GM12878 (cell line): ENCODE data around the gene NDUFV1. TPM values are rescaled to one million over a fixed set of nuclear protein-coding genes. Genes with fewer than 3 reads are reported as not detected.
A peak's percentile ranks its signal among the peaks of the same experiment; 100 is the strongest.

Source experiments
- CHD4 ChIP-seq: fragments of 200-600 bp; sonication (generic); IDR thresholded peaks from 2 replicates; pipeline ENCODE4 v1.6.1; 2016; ENCODE audit warnings: mild to moderate bottlenecking
- CREM ChIP-seq: IDR thresholded peaks from 2 replicates; pipeline ENCODE4 v1.6.1; 2014; ENCODE audit warnings: antibody characterized with exemption, low read depth
- EGR1 ChIP-seq, 2 experiments: IDR thresholded peaks; 1 replicate in 1 of 2; 2 replicates in 1 of 2; pipeline ENCODE4 v1.6.1; 2011 to 2012; ENCODE audit warnings: low read depth in 2 of 2, low read length in 2 of 2, borderline replicate concordance in 1 of 2, mild to moderate bottlenecking in 1 of 2, moderate library complexity in 1 of 2
- ELK1 ChIP-seq: IDR thresholded peaks from 2 replicates; pipeline ENCODE4 v1.6.1; 2012; ENCODE audit warnings: low read depth, low read length, improper control_type of control experiment
- FOXK2 ChIP-seq: fragments of 450-650 bp; IDR thresholded peaks from 2 replicates; pipeline ENCODE4 v1.6.1; 2017; ENCODE audit warnings: mild to moderate bottlenecking, moderate library complexity
- GATAD2B ChIP-seq: fragments of 450-650 bp; conservative IDR thresholded peaks from 2 replicates; pipeline ENCODE4 v1.6.1; 2017; ENCODE audit warnings: low read depth, mild to moderate bottlenecking, moderate library complexity
- HDAC6 ChIP-seq: fragments of 200-600 bp; sonication (generic); IDR thresholded peaks from one replicate; pipeline ENCODE4 v1.8.0; 2017; ENCODE audit warnings: antibody characterized with exemption; ENCODE audit not compliant: unreplicated experiment
- IKZF2 ChIP-seq, 2 experiments: fragments of 450-650 bp; IDR thresholded peaks; 2 replicates each; pipeline ENCODE4 v1.6.1; 2017; ENCODE audit warnings: mild to moderate bottlenecking in 2 of 2, moderate library complexity in 2 of 2
- JUNB ChIP-seq: IDR thresholded peaks from 2 replicates; pipeline ENCODE4 v1.6.1; 2016; ENCODE audit warnings: antibody characterized with exemption, mild to moderate bottlenecking
- NBN ChIP-seq: fragments of 450-650 bp; IDR thresholded peaks from 2 replicates; pipeline ENCODE4 v1.6.1; 2016
- NR2C1 ChIP-seq: fragments of 450-650 bp; IDR thresholded peaks from 2 replicates; pipeline ENCODE4 v1.6.1; 2017; ENCODE audit warnings: antibody characterized with exemption, mild to moderate bottlenecking, moderate library complexity
- PBX3 ChIP-seq: IDR thresholded peaks from 2 replicates; pipeline ENCODE4 v1.6.1; 2011; ENCODE audit warnings: mild to moderate bottlenecking, low read depth, low read length, moderate library complexity; ENCODE audit not compliant: insufficient replicate concordance
- POLR2A ChIP-seq: IDR thresholded peaks from 2 replicates; pipeline ENCODE4 v1.6.1; 2011; ENCODE audit warnings: low read depth, mild to moderate bottlenecking, low read length
- RAD51 ChIP-seq: fragments of 450-650 bp; IDR thresholded peaks from 2 replicates; pipeline ENCODE4 v1.6.1; 2016; ENCODE audit warnings: moderate library complexity, mild to moderate bottlenecking, inconsistent platforms
- SPI1 ChIP-seq: IDR thresholded peaks from 2 replicates; pipeline ENCODE4 v1.6.1; 2011; ENCODE audit warnings: low read depth, mild to moderate bottlenecking, low read length, moderate library complexity, borderline replicate concordance; ENCODE audit not compliant: insufficient read depth
- SREBF1 ChIP-seq: IDR thresholded peaks from 2 replicates; pipeline ENCODE4 v1.6.1; 2012; ENCODE audit warnings: mild to moderate bottlenecking, low read length
- SREBF2 ChIP-seq: IDR thresholded peaks from 2 replicates; pipeline ENCODE4 v1.6.1; 2012; ENCODE audit warnings: mild to moderate bottlenecking, low read length
- TBL1XR1 ChIP-seq: IDR thresholded peaks from 2 replicates; pipeline ENCODE4 v1.6.1; 2012; ENCODE audit warnings: low read depth, low read length, improper control_type of control experiment
- ZNF207 ChIP-seq: fragments of 450-650 bp; IDR thresholded peaks from 2 replicates; pipeline ENCODE4 v1.6.1; 2014; ENCODE audit warnings: antibody characterized with exemption, mild to moderate bottlenecking, borderline replicate concordance
- ZSCAN29 ChIP-seq: fragments of 450-650 bp; IDR thresholded peaks from 2 replicates; pipeline ENCODE4 v1.6.1; 2017; ENCODE audit warnings: mild to moderate bottlenecking, moderate library complexity
- polyA plus RNA-seq, 11 experiments: library from polyadenylated mRNA; depleted of rRNA in 4 of 11; unstranded in 6 of 11; stranded (reverse) in 5 of 11; fragments of >200 nt; fragmentation: Nextera tagmentation in 4 of 11; fragmentation: Illumina TruSeq in 1 of 11; extraction: Ambion mirVana in 4 of 11; extraction: Trizol in 1 of 11; gene quantifications; 1 replicate in 1 of 11; 2 replicates in 10 of 11; pipeline versions ENCODE4 v1.2.1 to v1.2.3, GENCODE V29; 2011 to 2016; ENCODE audit warnings: inconsistent platforms in 2 of 11, missing spikeins in 2 of 11, low read depth in 1 of 11
- total RNA-seq, 4 experiments: library from RNA; depleted of rRNA in 3 of 4; stranded (reverse); fragments of >200 nt in 3 of 4; fragmentation: Illumina TruSeq in 1 of 4; extraction: Trizol in 1 of 4; gene quantifications; 2 replicates each; pipeline versions ENCODE4 v1.2.1 to v1.2.3, GENCODE V29; 2013 to 2021
- TF ChIP-seq, protein P1 (sequence below): fragments of 450-650 bp; IDR thresholded peaks from 2 replicates; pipeline ENCODE4 v1.6.1; 2017; ENCODE audit warnings: low read depth, mild to moderate bottlenecking, moderate library complexity
- TF ChIP-seq, protein P2 (sequence below): fragments of 450-650 bp; IDR thresholded peaks from 2 replicates; pipeline ENCODE4 v1.6.1; 2017; ENCODE audit warnings: mild to moderate bottlenecking, low read depth, inconsistent platforms; ENCODE audit not compliant: poor library complexity, severe bottlenecking

NDUFV1 gene
- total and polyA plus RNA-seq, 10 of the 15 experiments (the other 5 are each of a cell fraction or from before 2014, with no cell fraction given), result 8.2 to 380 (median 231) TPM

DNA sequence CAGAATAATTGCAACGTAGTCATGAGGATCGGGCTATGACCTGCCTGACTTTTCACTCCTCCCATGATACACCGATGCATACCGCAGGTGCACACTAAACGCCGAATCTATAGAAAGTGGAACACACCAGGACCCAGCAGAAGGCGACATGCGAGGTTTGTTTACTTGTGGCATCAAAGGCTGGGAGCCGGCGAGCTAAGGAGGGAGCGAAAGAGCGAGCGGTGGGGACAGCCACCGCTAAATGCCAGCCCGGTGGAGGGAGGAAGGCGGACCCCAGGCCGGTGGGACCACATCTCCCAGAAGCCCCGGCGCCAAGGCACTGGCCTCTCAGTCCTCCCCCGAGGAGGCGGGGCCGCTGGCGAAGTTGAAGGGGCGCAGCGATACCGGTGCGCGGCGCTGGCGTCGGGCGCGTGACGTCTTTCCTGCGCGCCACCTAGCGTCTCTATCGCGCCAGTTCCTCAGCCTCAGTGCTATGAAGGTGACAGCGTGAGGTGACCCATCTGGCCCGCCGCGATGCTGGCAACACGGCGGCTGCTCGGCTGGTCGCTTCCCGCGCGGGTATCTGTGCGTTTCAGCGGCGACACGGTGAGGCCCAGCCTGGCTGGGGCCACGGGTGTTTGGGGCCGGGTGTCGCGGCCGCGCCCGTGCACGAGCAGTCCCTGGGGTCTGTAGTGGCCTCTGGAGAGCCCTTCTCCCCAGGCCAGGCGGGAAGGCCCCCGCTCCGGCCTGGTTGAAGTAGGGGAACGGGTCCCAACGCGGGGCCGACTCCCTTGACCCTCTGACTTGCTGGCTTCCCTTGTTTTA lies at the start of gene NDUFV1 (continued):
- TF ChIP-seq NBN (peak; percentile 90), ZSCAN29 (no peak), ZNF207 (no peak; the same call in 1 of the 2 replicates), CREM (peak; percentile 99), SPI1 (peak; percentile 47; the same call in 1 of the 2 replicates), SREBF2 (no peak), GATAD2B (peak; percentile 47; the same call in 1 of the 2 replicates), JUNB (no peak), ELK1 (no peak; the same call in 1 of the 2 replicates), TBL1XR1 (no peak), CHD4 (no peak), EGR1 (IDR thresholded peaks at IDR 0.05; ENCODE audit: borderline replicate concordance in 1 of 2, low read depth in 2 of 2, low read length in 2 of 2) (peak; percentile 19 to 63; a peak in 2 of 3 replicates), NR2C1 (peak; percentile 87), FOXK2 (0 out of 2 replicates have a peak, but pooled peaks have one; percentile 11), SREBF1 (peak; percentile 85), POLR2A (peak; percentile 97), HDAC6 (no peak), IKZF2 (IDR thresholded peaks at IDR 0.05) (no peak), PBX3 (peak; percentile 72), RAD51 (no peak)
- TF ChIP-seq, protein P1, sequence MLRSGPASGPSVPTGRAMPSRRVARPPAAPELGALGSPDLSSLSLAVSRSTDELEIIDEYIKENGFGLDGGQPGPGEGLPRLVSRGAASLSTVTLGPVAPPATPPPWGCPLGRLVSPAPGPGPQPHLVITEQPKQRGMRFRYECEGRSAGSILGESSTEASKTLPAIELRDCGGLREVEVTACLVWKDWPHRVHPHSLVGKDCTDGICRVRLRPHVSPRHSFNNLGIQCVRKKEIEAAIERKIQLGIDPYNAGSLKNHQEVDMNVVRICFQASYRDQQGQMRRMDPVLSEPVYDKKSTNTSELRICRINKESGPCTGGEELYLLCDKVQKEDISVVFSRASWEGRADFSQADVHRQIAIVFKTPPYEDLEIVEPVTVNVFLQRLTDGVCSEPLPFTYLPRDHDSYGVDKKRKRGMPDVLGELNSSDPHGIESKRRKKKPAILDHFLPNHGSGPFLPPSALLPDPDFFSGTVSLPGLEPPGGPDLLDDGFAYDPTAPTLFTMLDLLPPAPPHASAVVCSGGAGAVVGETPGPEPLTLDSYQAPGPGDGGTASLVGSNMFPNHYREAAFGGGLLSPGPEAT, result peak; percentile 89
- TF ChIP-seq, protein P2, sequence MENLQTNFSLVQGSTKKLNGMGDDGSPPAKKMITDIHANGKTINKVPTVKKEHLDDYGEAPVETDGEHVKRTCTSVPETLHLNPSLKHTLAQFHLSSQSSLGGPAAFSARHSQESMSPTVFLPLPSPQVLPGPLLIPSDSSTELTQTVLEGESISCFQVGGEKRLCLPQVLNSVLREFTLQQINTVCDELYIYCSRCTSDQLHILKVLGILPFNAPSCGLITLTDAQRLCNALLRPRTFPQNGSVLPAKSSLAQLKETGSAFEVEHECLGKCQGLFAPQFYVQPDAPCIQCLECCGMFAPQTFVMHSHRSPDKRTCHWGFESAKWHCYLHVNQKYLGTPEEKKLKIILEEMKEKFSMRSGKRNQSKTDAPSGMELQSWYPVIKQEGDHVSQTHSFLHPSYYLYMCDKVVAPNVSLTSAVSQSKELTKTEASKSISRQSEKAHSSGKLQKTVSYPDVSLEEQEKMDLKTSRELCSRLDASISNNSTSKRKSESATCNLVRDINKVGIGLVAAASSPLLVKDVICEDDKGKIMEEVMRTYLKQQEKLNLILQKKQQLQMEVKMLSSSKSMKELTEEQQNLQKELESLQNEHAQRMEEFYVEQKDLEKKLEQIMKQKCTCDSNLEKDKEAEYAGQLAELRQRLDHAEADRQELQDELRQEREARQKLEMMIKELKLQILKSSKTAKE, result no peak
